GM03348 (cell line): Measurements from ENCODE around the gene FBXW8.

Source experiments
- DNase-seq: peaks from one replicate; pipeline ENCODE4 v3.0.0; 2012; ENCODE audit warnings: low spot score

FBXW8 gene

GRCh38 chr12:116910645-116911451 lies at the start of gene FBXW8:
Gene FBXW8 (plus strand): TSS chr12:116910950. CDS start chr12:116911038, 88 bp downstream.
- DNase-seq = peak; percentile 96

GRCh38 chr12:116861320-116861719 lies 49.4 kb upstream of the FBXW8 start:
- peak; percentile 89 for DNase-seq

- no peak for DNase-seq
These were observed 48.6 kb upstream of the FBXW8 start for GRCh38 chr12:116862167-116862566.

- peak; percentile 41 for DNase-seq
These were observed 47.4 kb upstream of the FBXW8 start for GRCh38 chr12:116863275-116863767.

GRCh38 chr12:116864371-116865160 lies 46.2 kb upstream of the FBXW8 start:
- peak; percentile 72 for DNase-seq

- no peak for DNase-seq
These were observed 43.2 kb upstream of the FBXW8 start for GRCh38 chr12:116867523-116867922.

- no peak for DNase-seq
These were observed 40.4 kb upstream of the FBXW8 start for GRCh38 chr12:116870306-116870705.

GRCh38 chr12:116874324-116874995 lies 36.3 kb upstream of the FBXW8 start:
- DNase-seq = no peak

GRCh38 chr12:116876151-116876869 lies 34.4 kb upstream of the FBXW8 start:
- no peak for DNase-seq

- DNase-seq = peak; percentile 56
These were observed 31.9 kb upstream of the FBXW8 start for GRCh38 chr12:116878567-116879508.

- peak; percentile 26 for DNase-seq
These were observed 31.1 kb upstream of the FBXW8 start for GRCh38 chr12:116879509-116880212.

GRCh38 chr12:116880213-116880816 lies 30.4 kb upstream of the FBXW8 start:
- no peak for DNase-seq

- DNase-seq = peak; percentile 61
These were observed 29.9 kb upstream of the FBXW8 start for GRCh38 chr12:116880817-116881324.

GRCh38 chr12:116881325-116881876 lies 29.3 kb upstream of the FBXW8 start, which contains the start of gene HRK:
Gene HRK (minus strand): TSS chr12:116881441. CDS start chr12:116881307, 134 bp downstream.
- no peak for DNase-seq

GRCh38 chr12:116881877-116882507 lies 28.8 kb upstream of the FBXW8 start:
- no peak for DNase-seq

GRCh38 chr12:116882742-116883141 lies 28.0 kb upstream of the FBXW8 start:
- peak; percentile 63 for DNase-seq

- no peak for DNase-seq
These were observed 25.9 kb upstream of the FBXW8 start for GRCh38 chr12:116884871-116885270.

GRCh38 chr12:116885491-116885890 lies 25.3 kb upstream of the FBXW8 start:
- DNase-seq = no peak
